Measurements from ENCODE around the gene TBC1D22A.

Gene TBC1D22A

GRCh38 chr22:47071807-47072641 is 309.6 kb downstream of the TBC1D22A start:
- CTCF ChIA-PET, result no interaction called here
- POLR2A ChIA-PET, result no interaction called here

GRCh38 chr22:47072642-47072967 is 310.2 kb downstream of the TBC1D22A start:
- POLR2A ChIA-PET, result no interaction called here
- CTCF ChIA-PET, result no interaction called here
- DNase-seq (ENCODE audit: low read depth, low spot score), result no peak
- TF ChIP-seq CTCF (IDR thresholded peaks at IDR 0.05; ENCODE audit: insufficient read depth, low read length, missing control alignments), result no peak
- no peak overlapping the region for H3K4me3 ChIP-seq (ENCODE audit: low read depth, low read length)

More at GRCh38 chr22:47071807-47072641, 309.6 kb downstream of the TBC1D22A start:
- DNase-seq (ENCODE audit: low read depth, low spot score), result no peak
- TF ChIP-seq CTCF (IDR thresholded peaks at IDR 0.05; ENCODE audit: insufficient read depth, low read length, missing control alignments), result no peak
- no peak overlapping the region for H3K4me3 ChIP-seq (ENCODE audit: low read depth, low read length)

DNA sequence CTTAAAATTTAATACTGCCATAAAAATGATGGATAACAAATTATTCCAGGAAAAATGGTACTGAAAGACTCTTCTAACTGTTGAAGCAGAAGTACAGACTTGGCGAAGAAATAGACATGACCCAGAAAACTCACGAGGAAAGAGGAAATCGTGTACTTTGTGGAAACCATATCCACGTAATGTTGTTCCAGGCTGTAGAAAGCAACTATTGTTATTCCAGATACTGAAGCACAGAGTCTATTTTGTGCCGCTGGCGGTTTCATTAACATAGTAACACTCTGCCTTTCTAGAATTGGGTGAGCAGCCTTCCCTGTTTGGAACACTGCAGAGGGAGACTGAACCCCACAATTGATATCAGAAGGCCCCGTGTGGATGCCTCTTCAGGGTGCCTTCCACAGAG is 310.6 kb downstream of the TBC1D22A start:
- no peak for TF ChIP-seq CTCF (IDR thresholded peaks at IDR 0.05; ENCODE audit: insufficient read depth, low read length, missing control alignments)
- ChIA-PET CTCF (no interaction called here), POLR2A (no interaction called here)
- no peak for DNase-seq (ENCODE audit: low read depth, low spot score)
- H3K4me3 ChIP-seq (ENCODE audit: low read depth, low read length), result no peak overlapping the region

GRCh38 chr22:47074105-47074504 is 311.7 kb downstream of the TBC1D22A start:
- no peak overlapping the region for H3K4me3 ChIP-seq (ENCODE audit: low read depth, low read length)
- ChIA-PET CTCF (no interaction called here), POLR2A (no interaction called here)
- TF ChIP-seq CTCF (IDR thresholded peaks at IDR 0.05; ENCODE audit: insufficient read depth, low read length, missing control alignments), result no peak
- no peak for DNase-seq (ENCODE audit: low read depth, low spot score)

- no peak overlapping the region for H3K4me3 ChIP-seq (ENCODE audit: low read depth, low read length)
- ChIA-PET POLR2A (no interaction called here), CTCF (interaction anchor here (0.8 kb wide), 1 partner anchor 54 kb away, joined by 3 read pairs; no protein-coding TSS in a partner anchor)
- DNase-seq (ENCODE audit: low read depth, low spot score), result no peak
- TF ChIP-seq CTCF (IDR thresholded peaks at IDR 0.05; ENCODE audit: insufficient read depth, low read length, missing control alignments), result no peak
Observed at GRCh38 chr22:47075568-47075967, 313.1 kb downstream of the TBC1D22A start.

GRCh38 chr22:47076758-47077157 is 314.3 kb downstream of the TBC1D22A start:
- DNase-seq (ENCODE audit: low read depth, low spot score), result no peak

More at GRCh38 chr22:47076758-47077157, 314.3 kb downstream of the TBC1D22A start:
- ChIA-PET CTCF (no interaction called here), POLR2A (no interaction called here)
- H3K4me3 ChIP-seq (ENCODE audit: low read depth, low read length), result no peak overlapping the region
- TF ChIP-seq CTCF (IDR thresholded peaks at IDR 0.05; ENCODE audit: insufficient read depth, low read length, missing control alignments), result no peak
